ENCODE data around the gene HK3. TPM values are rescaled to one million over a fixed set of nuclear protein-coding genes. Genes with fewer than 3 reads are reported as not detected.

HK3 gene
- total RNA-seq, 1 donor from 2014 or later: not detected

DNA sequence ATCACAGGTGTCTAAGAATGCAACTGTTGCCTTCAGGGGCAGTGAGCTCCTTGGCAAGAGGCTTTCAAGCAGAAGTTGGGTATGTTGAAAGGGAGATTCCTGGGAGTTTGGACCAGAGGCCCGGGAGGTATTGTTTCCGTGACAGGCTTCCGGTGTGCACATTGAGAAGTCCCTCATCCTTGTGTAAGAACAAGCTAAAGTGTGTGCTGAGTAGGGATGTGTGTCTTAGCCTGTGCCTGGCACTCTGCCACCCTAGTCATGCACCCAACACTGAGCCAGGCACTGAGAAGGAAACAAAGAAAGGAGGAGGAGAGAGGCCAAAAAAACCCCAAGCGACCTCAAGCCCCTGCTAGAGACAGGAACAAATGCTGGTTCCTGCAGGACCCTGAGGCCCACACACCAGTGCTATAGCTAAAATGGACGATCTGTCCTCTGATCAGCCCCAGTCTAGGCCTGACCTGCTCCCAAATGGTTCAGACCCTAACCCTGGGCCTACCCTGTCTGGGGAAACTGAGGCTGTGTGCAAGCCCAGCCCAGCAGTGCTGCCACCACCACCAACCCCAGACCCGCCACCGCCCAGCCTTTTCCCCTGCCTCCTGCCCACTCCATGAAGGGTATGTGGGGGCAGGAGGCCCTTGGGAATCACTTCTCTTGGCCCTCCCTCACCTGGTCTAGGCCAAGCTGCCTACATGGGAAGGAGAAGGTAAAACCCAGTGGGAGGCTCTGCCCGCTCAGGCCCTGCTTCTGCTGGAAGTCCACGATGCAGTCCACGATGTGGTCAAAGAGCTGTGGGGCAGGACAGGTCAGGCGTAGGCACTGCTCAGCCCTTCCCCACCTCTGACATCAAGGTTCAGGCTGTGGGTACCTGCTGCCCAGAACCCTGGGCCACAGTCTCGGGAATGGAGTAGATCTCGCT is 12.6 kb downstream of the HK3 start:
- TF ChIP-seq, protein P1, sequence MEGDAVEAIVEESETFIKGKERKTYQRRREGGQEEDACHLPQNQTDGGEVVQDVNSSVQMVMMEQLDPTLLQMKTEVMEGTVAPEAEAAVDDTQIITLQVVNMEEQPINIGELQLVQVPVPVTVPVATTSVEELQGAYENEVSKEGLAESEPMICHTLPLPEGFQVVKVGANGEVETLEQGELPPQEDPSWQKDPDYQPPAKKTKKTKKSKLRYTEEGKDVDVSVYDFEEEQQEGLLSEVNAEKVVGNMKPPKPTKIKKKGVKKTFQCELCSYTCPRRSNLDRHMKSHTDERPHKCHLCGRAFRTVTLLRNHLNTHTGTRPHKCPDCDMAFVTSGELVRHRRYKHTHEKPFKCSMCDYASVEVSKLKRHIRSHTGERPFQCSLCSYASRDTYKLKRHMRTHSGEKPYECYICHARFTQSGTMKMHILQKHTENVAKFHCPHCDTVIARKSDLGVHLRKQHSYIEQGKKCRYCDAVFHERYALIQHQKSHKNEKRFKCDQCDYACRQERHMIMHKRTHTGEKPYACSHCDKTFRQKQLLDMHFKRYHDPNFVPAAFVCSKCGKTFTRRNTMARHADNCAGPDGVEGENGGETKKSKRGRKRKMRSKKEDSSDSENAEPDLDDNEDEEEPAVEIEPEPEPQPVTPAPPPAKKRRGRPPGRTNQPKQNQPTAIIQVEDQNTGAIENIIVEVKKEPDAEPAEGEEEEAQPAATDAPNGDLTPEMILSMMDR (IDR thresholded peaks at IDR 0.05; ENCODE audit: partially characterized antibody, unreplicated experiment): no peak
- H3K4me3 Mint-ChIP-seq (ENCODE audit: unreplicated experiment): no peak overlapping the region
- no peak overlapping the region for H3K27ac Mint-ChIP-seq (ENCODE audit: unreplicated experiment)
- peaks cover 16% of the 10 kb centered on the region for H3K27me3 Mint-ChIP-seq (ENCODE audit: unreplicated experiment)
- H3K9me3 Mint-ChIP-seq (ENCODE audit: unreplicated experiment): peaks cover 12% of the 10 kb centered on the region
- peaks cover 9% of the 10 kb centered on the region for H3K4me1 Mint-ChIP-seq (ENCODE audit: low read depth, unreplicated experiment)
- no peak for DNase-seq
- H3K36me3 Mint-ChIP-seq (ENCODE audit: unreplicated experiment): peaks cover 4% of the 10 kb centered on the region

DNA sequence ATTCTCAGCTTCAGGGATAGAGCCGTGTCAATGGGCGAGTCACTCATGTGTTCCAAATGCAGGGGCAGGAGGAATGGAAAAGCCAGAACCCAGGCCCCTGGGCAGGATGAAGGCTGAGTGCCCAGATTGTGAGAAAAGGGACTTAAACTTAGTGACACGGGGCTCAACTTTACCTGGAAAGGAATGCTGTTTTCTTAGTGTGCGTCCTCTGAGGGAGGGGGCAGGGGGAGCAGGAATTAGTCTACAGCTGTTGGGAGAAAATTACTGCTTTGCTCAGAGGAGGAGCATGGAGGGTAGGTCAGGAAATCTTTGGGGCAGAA is 14.6 kb downstream of the HK3 start:
- TF ChIP-seq, protein P1 (IDR thresholded peaks at IDR 0.05; ENCODE audit: partially characterized antibody, unreplicated experiment): no peak
- Mint-ChIP-seq H3K36me3 (ENCODE audit: unreplicated experiment) (peaks cover 4% of the 10 kb centered on the region), H3K27ac (ENCODE audit: unreplicated experiment) (no peak overlapping the region), H3K9me3 (ENCODE audit: unreplicated experiment) (peaks cover 10% of the 10 kb centered on the region), H3K4me3 (ENCODE audit: unreplicated experiment) (no peak overlapping the region), H3K4me1 (ENCODE audit: low read depth, unreplicated experiment) (peaks cover 9% of the 10 kb centered on the region), H3K27me3 (ENCODE audit: unreplicated experiment) (peaks cover 10% of the 10 kb centered on the region)
- DNase-seq: no peak

DNA sequence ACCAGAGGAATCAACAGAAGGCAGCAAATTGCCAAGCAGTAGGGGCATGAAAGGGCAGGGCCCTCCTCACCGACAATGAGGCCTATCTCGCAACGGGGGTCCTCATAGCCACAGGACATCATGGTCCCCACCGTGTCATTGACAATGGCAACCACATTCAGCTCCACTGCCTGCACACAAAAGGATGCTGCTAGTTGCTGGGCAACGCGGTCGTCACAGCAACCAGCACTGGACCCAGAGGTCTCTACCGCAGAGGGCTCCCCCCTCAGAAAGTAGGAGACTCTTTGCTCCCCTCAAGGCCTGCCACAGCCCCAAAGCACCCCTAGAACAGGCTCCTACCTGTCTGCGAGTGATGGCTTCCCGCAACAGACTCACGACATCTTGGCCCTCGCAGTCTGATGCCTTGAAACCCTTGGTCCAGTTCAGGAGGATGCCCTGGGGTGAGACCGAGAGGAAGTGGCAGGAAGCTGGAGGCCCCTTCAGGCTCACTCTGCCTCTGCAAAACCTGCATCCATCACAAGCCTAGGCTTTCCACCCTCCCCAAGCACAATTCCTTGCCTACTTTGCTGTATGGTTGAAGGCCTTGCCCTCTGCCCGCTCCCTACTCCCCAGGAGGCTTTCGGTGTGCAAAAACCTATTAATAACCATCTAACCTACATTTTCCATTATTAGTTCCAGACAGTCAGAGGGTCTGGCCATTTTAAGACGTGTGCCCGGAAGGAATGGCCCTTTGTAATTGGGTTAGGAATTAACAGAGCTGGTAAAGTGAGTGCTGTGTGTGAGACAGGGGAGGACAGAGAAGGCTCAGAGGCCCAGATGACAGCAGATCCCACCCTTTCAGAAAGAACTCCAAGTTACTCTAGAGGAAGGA is 15.2 kb downstream of the HK3 start:
- Mint-ChIP-seq H3K4me3 (ENCODE audit: unreplicated experiment) (no peak overlapping the region), H3K27me3 (ENCODE audit: unreplicated experiment) (peaks cover 10% of the 10 kb centered on the region), H3K27ac (ENCODE audit: unreplicated experiment) (peak overlapping the region; percentile 19), H3K4me1 (ENCODE audit: low read depth, unreplicated experiment) (peaks cover 9% of the 10 kb centered on the region), H3K36me3 (ENCODE audit: unreplicated experiment) (peaks cover 4% of the 10 kb centered on the region), H3K9me3 (ENCODE audit: unreplicated experiment) (peaks cover 10% of the 10 kb centered on the region)
- DNase-seq: no peak
- TF ChIP-seq, protein P1 (IDR thresholded peaks at IDR 0.05; ENCODE audit: partially characterized antibody, unreplicated experiment): no peak

DNA sequence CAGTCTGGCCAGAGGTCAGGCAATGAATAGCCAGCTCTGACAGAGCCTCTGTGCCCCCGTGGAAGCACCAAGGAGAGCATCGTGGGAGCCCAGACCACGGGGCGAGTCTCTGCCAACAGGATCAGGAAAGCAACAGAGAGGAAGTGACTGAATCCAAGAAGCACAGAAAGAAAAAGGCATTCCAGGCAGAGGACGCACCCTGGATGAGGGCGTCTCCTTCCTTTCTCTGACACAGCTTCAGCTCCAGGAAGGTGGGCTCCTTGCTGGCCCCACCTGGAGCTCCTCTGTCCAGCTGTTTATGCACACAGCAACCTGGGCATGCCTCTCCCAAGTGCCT is 16.6 kb downstream of the HK3 start:
- TF ChIP-seq, protein P1 (IDR thresholded peaks at IDR 0.05; ENCODE audit: partially characterized antibody, unreplicated experiment): no peak
- H3K4me1 Mint-ChIP-seq (ENCODE audit: low read depth, unreplicated experiment): peaks cover 9% of the 10 kb centered on the region

More for the DNA sequence above, 16.6 kb downstream of the HK3 start:
- Mint-ChIP-seq H3K4me3 (ENCODE audit: unreplicated experiment) (no peak overlapping the region), H3K27ac (ENCODE audit: unreplicated experiment) (no peak overlapping the region), H3K36me3 (ENCODE audit: unreplicated experiment) (peaks cover 4% of the 10 kb centered on the region), H3K9me3 (ENCODE audit: unreplicated experiment) (peaks cover 8% of the 10 kb centered on the region), H3K27me3 (ENCODE audit: unreplicated experiment) (peaks cover 11% of the 10 kb centered on the region)
- DNase-seq: no peak

All from glutamatergic neuron (in vitro differentiated cells).